CD14-positive monocyte (primary cell): ENCODE results near the gene APP. TPM values are rescaled to one million over a fixed set of nuclear protein-coding genes. Genes with fewer than 3 reads are reported as not detected.

Experiments used
- DNase-seq, 3 donors: peaks; one replicate each; pipeline ENCODE4 v3.0.0-alpha.2; 2011 to 2022
- H2AFZ ChIP-seq: 2 replicates; pipeline ENCODE4 v1.6.0; 2012; ENCODE audit warnings: mild to moderate bottlenecking, low read depth, low read length, inconsistent platforms; ENCODE audit not compliant: insufficient read depth, poor library complexity, severe bottlenecking
- H3K27ac ChIP-seq, 2 donors: 1 replicate in 1 of 2; 2 replicates in 1 of 2; pipeline ENCODE4 v1.5.1; 2012 to 2013; ENCODE audit warnings: low read length in 2 of 2, control low read depth in 1 of 2, inconsistent platforms in 1 of 2, low read depth in 1 of 2, mild to moderate bottlenecking in 1 of 2
- H3K27me3 ChIP-seq, 2 donors: one replicate each; pipeline versions ENCODE4 v1.6.0 to v1.6.1; 2011 to 2013; ENCODE audit warnings: low read length in 2 of 2; ENCODE audit not compliant: control insufficient read depth in 2 of 2, insufficient read depth in 2 of 2
- H3K36me3 ChIP-seq, 2 donors: replicated peaks in 1 of 2; 1 replicate in 1 of 2; 2 replicates in 1 of 2; pipeline versions ENCODE4 v1.5.1 to v1.6.1; 2012 to 2013; ENCODE audit warnings: low read length in 2 of 2, control low read depth in 1 of 2, inconsistent platforms in 1 of 2, mild to moderate bottlenecking in 1 of 2; ENCODE audit not compliant: insufficient read depth in 2 of 2, control insufficient read depth in 1 of 2
- H3K4me1 ChIP-seq, 2 donors: 1 replicate in 1 of 2; 2 replicates in 1 of 2; pipeline versions ENCODE4 v1.5.1 to v1.6.1; 2012 to 2013; ENCODE audit warnings: low read length in 2 of 2, control low read depth in 1 of 2, inconsistent platforms in 1 of 2, mild to moderate bottlenecking in 1 of 2, moderate library complexity in 1 of 2; ENCODE audit not compliant: insufficient read depth in 2 of 2, control insufficient read depth in 1 of 2
- H3K4me2 ChIP-seq: replicated peaks from 2 replicates; pipeline ENCODE3; 2012; ENCODE audit warnings: low read length, moderate library complexity, mild to moderate bottlenecking; ENCODE audit not compliant: poor library complexity, severe bottlenecking; ENCODE audit errors: extremely low read depth
- H3K4me3 ChIP-seq, 3 experiments: fragments of 200-600 bp in 1 of 3; sonication (generic) in 1 of 3; replicated peaks in 1 of 3; 1 replicate in 2 of 3; 2 replicates in 1 of 3; pipeline ENCODE4 v1.5.1; 2011 to 2013; ENCODE audit warnings: low read length in 3 of 3, mild to moderate bottlenecking in 3 of 3, control low read depth in 2 of 3, low read depth in 2 of 3, inconsistent platforms in 1 of 3, moderate library complexity in 1 of 3
- H3K79me2 ChIP-seq: 2 replicates; pipeline ENCODE4 v1.6.0; 2012; ENCODE audit warnings: mild to moderate bottlenecking, control low read depth, inconsistent platforms, low read length, moderate library complexity; ENCODE audit not compliant: insufficient read depth
- H3K9ac ChIP-seq: 2 replicates; pipeline ENCODE4 v1.6.0; 2017; ENCODE audit warnings: low read length, mild to moderate bottlenecking; ENCODE audit not compliant: insufficient read depth, poor library complexity, severe bottlenecking
- H3K9me3 ChIP-seq, 2 donors: replicated peaks in 1 of 2; 1 replicate in 1 of 2; 2 replicates in 1 of 2; pipeline versions ENCODE4 v1.5.1 to v1.6.1; 2012 to 2013; ENCODE audit warnings: low read length in 2 of 2, control low read depth in 1 of 2; ENCODE audit not compliant: control insufficient read depth in 1 of 2, insufficient read depth in 1 of 2
- H4K20me1 ChIP-seq: 2 replicates; pipeline ENCODE4 v1.6.0; 2012; ENCODE audit warnings: mild to moderate bottlenecking, low read length, control low read depth, moderate library complexity; ENCODE audit not compliant: insufficient read depth
- H3K27ac Mint-ChIP-seq, 7 donors: one replicate each; pipeline ENCODE4 v1.8.0; 2020; ENCODE audit warnings: mild to moderate bottlenecking in 7 of 7, mixed read lengths in 7 of 7, moderate library complexity in 6 of 7, inconsistent platforms in 2 of 7
- H3K27me3 Mint-ChIP-seq, 3 donors: one replicate each; pipeline ENCODE4 v1.8.0; 2021 to 2022; ENCODE audit warnings: low read depth in 3 of 3, mild to moderate bottlenecking in 3 of 3, mixed read lengths in 3 of 3, moderate library complexity in 3 of 3, inconsistent platforms in 1 of 3
- H3K36me3 Mint-ChIP-seq, 2 donors: one replicate each; pipeline ENCODE4 v1.8.0; 2020; ENCODE audit warnings: mixed read lengths in 2 of 2, inconsistent platforms in 1 of 2, mild to moderate bottlenecking in 1 of 2
- H3K4me1 Mint-ChIP-seq: one replicate; pipeline ENCODE4 v1.8.0; 2020; ENCODE audit warnings: mild to moderate bottlenecking, mixed read lengths
- H3K4me3 Mint-ChIP-seq, 2 donors: one replicate each; pipeline ENCODE4 v1.8.0; 2020; ENCODE audit warnings: mild to moderate bottlenecking in 2 of 2, mixed read lengths in 2 of 2, moderate library complexity in 1 of 2
- H3K9me3 Mint-ChIP-seq, 7 donors: one replicate each; pipeline ENCODE4 v1.8.0; 2020 to 2022; ENCODE audit warnings: mixed read lengths in 7 of 7, mild to moderate bottlenecking in 6 of 7, moderate library complexity in 6 of 7, inconsistent platforms in 2 of 7
- WGBS: methylation state at CpG from one replicate; pipeline ENCODE4 v1.1.5; 2013; ENCODE audit warnings: missing lambda C conversion rate; ENCODE audit not compliant: insufficient coverage; 5-methylcytosine and 5-hydroxymethylcytosine counted together
- intact Hi-C, 2 donors: fragments of 100-400 bp; cut with micrococcal nuclease; formaldehyde crosslinking; loops; one replicate each; pipeline versions ENCODE4 v1.15.0 to v1.15.1; 2023
- polyA plus RNA-seq, 3 donors: library from polyadenylated mRNA; depleted of rRNA in 1 of 3; unstranded in 2 of 3; stranded (reverse) in 1 of 3; fragments of 300-500 nt in 2 of 3; fragments of >200 nt in 1 of 3; fragmentation: Illumina TruSeq in 2 of 3; gene quantifications; 1 replicate in 2 of 3; 2 replicates in 1 of 3; pipeline ENCODE4 v1.2.3, GENCODE V29; 2012 to 2021
- TF ChIP-seq, protein P1 (sequence below): fragments of 200-600 bp; IDR thresholded peaks from one replicate; pipeline ENCODE4 v1.8.0; 2022; ENCODE audit warnings: antibody characterized with exemption, mild to moderate bottlenecking

APP gene
- polyA plus RNA-seq, 3 donors, result 28.0 to 118 (median 35.1) TPM

DNA sequence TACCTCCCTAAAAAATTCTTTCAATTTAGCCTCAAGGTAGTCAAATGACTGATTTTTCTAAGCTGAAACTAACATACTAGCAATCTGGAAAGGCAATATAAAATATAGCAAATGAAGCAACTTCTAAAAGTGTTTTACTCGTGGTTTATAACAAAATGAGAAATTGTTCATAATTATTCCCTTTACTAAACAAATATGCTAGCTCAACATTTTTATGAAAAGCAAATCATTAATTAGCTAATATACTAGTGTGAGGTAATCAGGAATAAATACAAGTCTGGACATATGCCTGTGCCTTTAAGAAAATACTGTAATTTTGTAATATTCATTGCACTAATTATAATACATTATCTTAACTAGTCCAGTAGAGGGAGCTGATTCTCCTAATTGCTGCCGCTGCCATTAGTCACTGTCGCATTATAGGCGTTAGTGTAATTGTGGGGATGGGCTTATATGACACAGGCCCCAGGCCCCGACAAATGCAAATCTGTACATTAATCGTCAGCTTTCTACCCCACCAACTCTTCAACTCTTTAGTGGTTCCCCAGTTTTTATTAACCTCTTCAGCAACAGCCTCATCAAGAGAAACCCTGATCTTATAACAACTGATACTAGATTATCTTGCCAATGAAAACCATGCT is 274.9 kb downstream of the APP start:
- Histone ChIP-seq H3K4me2 (no peak overlapping the region), H3K9ac (no peak overlapping the region), H3K4me3 (no peak overlapping the region), H3K36me3 (peaks cover 27 to 66% of the 10 kb centered on the region in 2 donors), H2AFZ (no peak overlapping the region), H4K20me1 (no peaks in the 10 kb centered on the region), H3K27me3 (no peaks in the 10 kb centered on the region), H3K4me1 (no peaks in the 10 kb centered on the region), H3K9me3 (no peaks in the 10 kb centered on the region), H3K27ac (no peak overlapping the region), H3K79me2 (no peaks in the 10 kb centered on the region)
- Mint-ChIP-seq H3K27me3 (no peaks in the 10 kb centered on the region), H3K9me3 (no peaks in the 10 kb centered on the region), H3K36me3 (peaks cover 36 to 51% of the 10 kb centered on the region in 2 donors), H3K4me1 (no peaks in the 10 kb centered on the region), H3K27ac (no peak overlapping the region), H3K4me3 (no peak overlapping the region)
- intact Hi-C loops, result loop anchor here in 1 of 2 donors (5.0 kb wide), 2 partner anchors 62 to 277 kb away; partner anchors contain the start of gene APP
- DNase-seq, result peak; percentile 22 to 71 (median 52)
- TF ChIP-seq, protein P1, sequence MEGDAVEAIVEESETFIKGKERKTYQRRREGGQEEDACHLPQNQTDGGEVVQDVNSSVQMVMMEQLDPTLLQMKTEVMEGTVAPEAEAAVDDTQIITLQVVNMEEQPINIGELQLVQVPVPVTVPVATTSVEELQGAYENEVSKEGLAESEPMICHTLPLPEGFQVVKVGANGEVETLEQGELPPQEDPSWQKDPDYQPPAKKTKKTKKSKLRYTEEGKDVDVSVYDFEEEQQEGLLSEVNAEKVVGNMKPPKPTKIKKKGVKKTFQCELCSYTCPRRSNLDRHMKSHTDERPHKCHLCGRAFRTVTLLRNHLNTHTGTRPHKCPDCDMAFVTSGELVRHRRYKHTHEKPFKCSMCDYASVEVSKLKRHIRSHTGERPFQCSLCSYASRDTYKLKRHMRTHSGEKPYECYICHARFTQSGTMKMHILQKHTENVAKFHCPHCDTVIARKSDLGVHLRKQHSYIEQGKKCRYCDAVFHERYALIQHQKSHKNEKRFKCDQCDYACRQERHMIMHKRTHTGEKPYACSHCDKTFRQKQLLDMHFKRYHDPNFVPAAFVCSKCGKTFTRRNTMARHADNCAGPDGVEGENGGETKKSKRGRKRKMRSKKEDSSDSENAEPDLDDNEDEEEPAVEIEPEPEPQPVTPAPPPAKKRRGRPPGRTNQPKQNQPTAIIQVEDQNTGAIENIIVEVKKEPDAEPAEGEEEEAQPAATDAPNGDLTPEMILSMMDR, result peak; percentile 76
- no CpG with 5 or more reads among the region's 6 CpGs for WGBS

DNA sequence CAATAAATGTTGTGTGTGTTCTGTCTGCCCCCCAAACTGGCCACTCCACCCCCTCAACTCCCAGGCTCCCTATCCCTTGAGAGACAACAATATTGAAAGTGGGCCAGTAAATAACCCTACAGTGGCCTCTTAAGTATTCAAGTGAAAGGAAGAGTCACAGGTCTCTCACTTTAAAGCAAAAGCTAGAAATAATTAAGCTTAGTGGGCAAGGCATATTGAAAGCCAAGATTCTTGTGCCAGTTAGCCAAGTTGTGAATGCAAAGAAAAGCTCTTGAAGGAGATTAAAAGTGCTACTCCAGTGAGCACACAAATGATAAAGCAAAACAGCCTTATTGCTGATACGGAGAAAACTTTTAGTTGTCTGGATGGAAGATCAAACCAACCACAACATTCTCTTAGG is 277.4 kb downstream of the APP start:
- intact Hi-C loops, result no loop called here
- H3K4me3 ChIP-seq, result no peak overlapping the region
- H3K4me1 ChIP-seq, result no peaks in the 10 kb centered on the region
- Mint-ChIP-seq H3K36me3 (peaks cover 49 to 66% of the 10 kb centered on the region in 2 donors), H3K9me3 (no peaks in the 10 kb centered on the region), H3K27ac (peak overlapping the region in 2 of 7 donors; percentile 10 to 23), H3K27me3 (no peaks in the 10 kb centered on the region), H3K4me1 (peaks cover 4% of the 10 kb centered on the region), H3K4me3 (no peak overlapping the region)
- no peak overlapping the region for H3K27ac ChIP-seq
- WGBS, result no CpG with 5 or more reads among the region's 1 CpG
- H2AFZ ChIP-seq, result no peak overlapping the region
- H3K9me3 ChIP-seq, result no peaks in the 10 kb centered on the region
- no peak for DNase-seq
- no peaks in the 10 kb centered on the region for H4K20me1 ChIP-seq
- no peak overlapping the region for H3K4me2 ChIP-seq
- H3K27me3 ChIP-seq, result no peaks in the 10 kb centered on the region
- H3K36me3 ChIP-seq, result peaks cover 36 to 77% of the 10 kb centered on the region in 2 donors
- no peaks in the 10 kb centered on the region for H3K79me2 ChIP-seq
- TF ChIP-seq, protein P1, result no peak
- H3K9ac ChIP-seq, result no peak overlapping the region
